ENCODE results near the gene JAG2.

JAG2 gene

GRCh38 chr14:105210266-105211025 lies 41.9 kb upstream of the JAG2 start:
- H3K9ac ChIP-seq (ENCODE audit: low read length), result no peak overlapping the region
- H3K9me2 ChIP-seq (ENCODE audit: low read depth, low read length), result no peaks in the 10 kb centered on the region
- H3K4me3 ChIP-seq (ENCODE audit: low read depth, low read length, poor library complexity, severe bottlenecking), result no peak overlapping the region
- TF ChIP-seq CTCF (IDR thresholded peaks at IDR 0.05; ENCODE audit: low read length), result no peak
- no peak for TF ChIP-seq EZH2 (IDR thresholded peaks at IDR 0.05; ENCODE audit: borderline replicate concordance, low read length)
- 0 out of 2 replicates have a peak, but pooled peaks cover 3% of the 10 kb centered on the region for H3K36me3 ChIP-seq (ENCODE audit: insufficient read depth, low read length)
- no peaks in the 10 kb centered on the region for H3K9me3 ChIP-seq (ENCODE audit: low read length)
- H4K20me1 ChIP-seq (ENCODE audit: insufficient read depth, low read length), result no peaks in the 10 kb centered on the region
- no peaks in the 10 kb centered on the region for H3F3A ChIP-seq (ENCODE audit: insufficient read depth, low read length)
- H3K79me2 ChIP-seq (ENCODE audit: insufficient read depth, low read length), result no peaks in the 10 kb centered on the region
- no peak overlapping the region for H3K4me2 ChIP-seq (ENCODE audit: low read length)
- no peak overlapping the region for H2AFZ ChIP-seq (ENCODE audit: low read length)
- H3K4me1 ChIP-seq (ENCODE audit: insufficient read depth, low read length, severe bottlenecking), result no peaks in the 10 kb centered on the region
- no peak overlapping the region for H3K27ac ChIP-seq (ENCODE audit: low read depth, low read length, poor library complexity, severe bottlenecking)
- H3K27me3 ChIP-seq (ENCODE audit: insufficient read depth, low read length), result no peaks in the 10 kb centered on the region

- no peaks in the 10 kb centered on the region for H3K27me3 ChIP-seq (ENCODE audit: insufficient read depth, low read length)
- H3K36me3 ChIP-seq (ENCODE audit: insufficient read depth, low read length), result 0 out of 2 replicates have a peak, but pooled peaks cover 3% of the 10 kb centered on the region
- no peak overlapping the region for H3K4me3 ChIP-seq (ENCODE audit: low read depth, low read length, poor library complexity, severe bottlenecking)
- no peak overlapping the region for H3K4me2 ChIP-seq (ENCODE audit: low read length)
- no peaks in the 10 kb centered on the region for H3K9me2 ChIP-seq (ENCODE audit: low read depth, low read length)
- no peaks in the 10 kb centered on the region for H3K79me2 ChIP-seq (ENCODE audit: insufficient read depth, low read length)
- no peak overlapping the region for H2AFZ ChIP-seq (ENCODE audit: low read length)
- TF ChIP-seq CTCF (IDR thresholded peaks at IDR 0.05; ENCODE audit: low read length) (no peak), EZH2 (IDR thresholded peaks at IDR 0.05; ENCODE audit: borderline replicate concordance, low read length) (no peak)
- H3K9ac ChIP-seq (ENCODE audit: low read length), result no peak overlapping the region
- no peaks in the 10 kb centered on the region for H3K9me3 ChIP-seq (ENCODE audit: low read length)
- no peaks in the 10 kb centered on the region for H4K20me1 ChIP-seq (ENCODE audit: insufficient read depth, low read length)
- H3F3A ChIP-seq (ENCODE audit: insufficient read depth, low read length), result no peaks in the 10 kb centered on the region
- H3K4me1 ChIP-seq (ENCODE audit: insufficient read depth, low read length, severe bottlenecking), result no peaks in the 10 kb centered on the region
- no peak overlapping the region for H3K27ac ChIP-seq (ENCODE audit: low read depth, low read length, poor library complexity, severe bottlenecking)
Measured at GRCh38 chr14:105209646-105210045, 41.1 kb upstream of the JAG2 start.

GRCh38 chr14:105209091-105209490 lies 40.5 kb upstream of the JAG2 start:
- no peaks in the 10 kb centered on the region for H3K4me1 ChIP-seq (ENCODE audit: insufficient read depth, low read length, severe bottlenecking)
- no peak overlapping the region for H3K4me3 ChIP-seq (ENCODE audit: low read depth, low read length, poor library complexity, severe bottlenecking)

More at GRCh38 chr14:105209091-105209490, 40.5 kb upstream of the JAG2 start:
- H3K9ac ChIP-seq (ENCODE audit: low read length), result no peak overlapping the region
- no peak overlapping the region for H2AFZ ChIP-seq (ENCODE audit: low read length)
- 0 out of 2 replicates have a peak, but pooled peaks cover 3% of the 10 kb centered on the region for H3K36me3 ChIP-seq (ENCODE audit: insufficient read depth, low read length)
- H3K9me2 ChIP-seq (ENCODE audit: low read depth, low read length), result no peaks in the 10 kb centered on the region
- no peak for TF ChIP-seq EZH2 (IDR thresholded peaks at IDR 0.05; ENCODE audit: borderline replicate concordance, low read length)
- no peak for TF ChIP-seq CTCF (IDR thresholded peaks at IDR 0.05; ENCODE audit: low read length)
- no peaks in the 10 kb centered on the region for H3K79me2 ChIP-seq (ENCODE audit: insufficient read depth, low read length)
- no peaks in the 10 kb centered on the region for H3K9me3 ChIP-seq (ENCODE audit: low read length)
- H4K20me1 ChIP-seq (ENCODE audit: insufficient read depth, low read length), result no peaks in the 10 kb centered on the region
- no peak overlapping the region for H3K27ac ChIP-seq (ENCODE audit: low read depth, low read length, poor library complexity, severe bottlenecking)
- H3F3A ChIP-seq (ENCODE audit: insufficient read depth, low read length), result no peaks in the 10 kb centered on the region
- no peak overlapping the region for H3K4me2 ChIP-seq (ENCODE audit: low read length)
- H3K27me3 ChIP-seq (ENCODE audit: insufficient read depth, low read length), result no peaks in the 10 kb centered on the region
